ENCODE results near the gene RPAP3.
A peak's percentile ranks its signal among the peaks of the same experiment; 100 is the strongest.

Gene RPAP3

DNA sequence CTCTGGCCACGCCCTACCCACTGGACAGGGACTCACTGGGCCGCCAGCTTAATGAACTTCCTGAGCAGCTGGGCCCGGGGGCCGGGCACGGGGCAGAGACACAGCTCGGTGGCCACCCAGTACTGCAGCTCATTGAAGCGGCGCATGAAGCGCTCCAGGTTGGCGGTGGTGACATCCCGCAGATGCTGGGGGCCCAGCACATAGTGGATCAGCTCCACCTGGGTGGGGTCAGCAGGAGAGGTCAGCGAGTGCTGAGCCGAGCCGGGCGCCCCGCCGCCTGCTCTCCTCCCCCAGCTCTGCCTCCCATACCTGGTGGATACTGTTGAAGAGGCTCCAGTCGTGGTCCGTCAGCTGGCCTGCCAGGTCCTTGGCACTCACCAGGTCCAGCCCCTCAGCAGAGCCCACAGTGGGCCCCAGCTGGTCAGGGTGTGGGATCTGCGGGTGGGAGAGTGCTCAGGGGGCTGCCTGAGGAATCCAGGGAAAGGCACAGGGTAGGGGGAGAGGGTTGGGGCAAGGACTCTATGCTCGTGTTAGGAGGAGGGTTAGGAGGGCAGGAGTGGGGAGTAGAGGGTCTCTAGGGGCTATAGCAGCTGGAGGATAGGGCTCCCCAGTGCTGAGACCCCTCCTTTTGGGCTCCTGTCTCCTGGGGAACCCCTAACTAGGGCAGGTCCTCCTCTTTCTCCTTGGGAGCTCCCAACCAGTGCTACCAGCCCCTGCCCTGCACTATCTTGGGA lies 34.9 kb upstream of the RPAP3 start:
- Mint-ChIP-seq H3K4me1 (peaks cover 50% of the 10 kb centered on the region), H3K27me3 (ENCODE audit: low read depth) (peaks cover 12% of the 10 kb centered on the region), H3K36me3 (ENCODE audit: low read depth) (no peaks in the 10 kb centered on the region), H3K4me3 (no peak overlapping the region), H3K27ac (peak overlapping the region; percentile 46 to 78 (median 57)), H3K9me3 (no peaks in the 10 kb centered on the region)
- TF ChIP-seq, protein P1, sequence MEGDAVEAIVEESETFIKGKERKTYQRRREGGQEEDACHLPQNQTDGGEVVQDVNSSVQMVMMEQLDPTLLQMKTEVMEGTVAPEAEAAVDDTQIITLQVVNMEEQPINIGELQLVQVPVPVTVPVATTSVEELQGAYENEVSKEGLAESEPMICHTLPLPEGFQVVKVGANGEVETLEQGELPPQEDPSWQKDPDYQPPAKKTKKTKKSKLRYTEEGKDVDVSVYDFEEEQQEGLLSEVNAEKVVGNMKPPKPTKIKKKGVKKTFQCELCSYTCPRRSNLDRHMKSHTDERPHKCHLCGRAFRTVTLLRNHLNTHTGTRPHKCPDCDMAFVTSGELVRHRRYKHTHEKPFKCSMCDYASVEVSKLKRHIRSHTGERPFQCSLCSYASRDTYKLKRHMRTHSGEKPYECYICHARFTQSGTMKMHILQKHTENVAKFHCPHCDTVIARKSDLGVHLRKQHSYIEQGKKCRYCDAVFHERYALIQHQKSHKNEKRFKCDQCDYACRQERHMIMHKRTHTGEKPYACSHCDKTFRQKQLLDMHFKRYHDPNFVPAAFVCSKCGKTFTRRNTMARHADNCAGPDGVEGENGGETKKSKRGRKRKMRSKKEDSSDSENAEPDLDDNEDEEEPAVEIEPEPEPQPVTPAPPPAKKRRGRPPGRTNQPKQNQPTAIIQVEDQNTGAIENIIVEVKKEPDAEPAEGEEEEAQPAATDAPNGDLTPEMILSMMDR (IDR thresholded peaks at IDR 0.05; ENCODE audit: unreplicated experiment in 3 of 3): no peak

DNA sequence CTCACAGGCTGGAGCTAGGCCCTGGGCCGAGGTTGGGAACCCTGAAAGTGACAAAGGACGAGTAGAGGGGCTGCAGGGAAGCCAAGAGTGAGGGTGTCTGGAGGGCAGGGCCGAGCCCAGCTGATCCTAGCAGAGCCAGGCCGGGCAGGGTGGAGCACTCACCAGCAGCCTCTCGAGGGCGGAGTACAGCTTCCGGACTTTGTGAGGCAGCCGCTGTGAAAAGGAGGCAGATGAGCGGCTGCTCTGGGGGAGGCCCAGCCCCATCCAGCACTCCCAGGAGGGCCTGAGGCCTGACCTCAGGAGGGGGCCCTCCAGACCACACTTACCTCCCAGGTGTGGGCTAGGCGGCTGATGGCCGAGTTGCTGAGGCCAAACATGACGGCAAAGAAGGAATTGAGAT lies 34.1 kb upstream of the RPAP3 start:
- Mint-ChIP-seq H3K27me3 (ENCODE audit: low read depth) (peaks cover 9% of the 10 kb centered on the region), H3K27ac (no peak overlapping the region), H3K9me3 (no peaks in the 10 kb centered on the region), H3K36me3 (ENCODE audit: low read depth) (no peaks in the 10 kb centered on the region), H3K4me3 (no peak overlapping the region), H3K4me1 (peaks cover 47% of the 10 kb centered on the region)
- TF ChIP-seq, protein P1 (IDR thresholded peaks at IDR 0.05; ENCODE audit: unreplicated experiment in 3 of 3): no peak

DNA sequence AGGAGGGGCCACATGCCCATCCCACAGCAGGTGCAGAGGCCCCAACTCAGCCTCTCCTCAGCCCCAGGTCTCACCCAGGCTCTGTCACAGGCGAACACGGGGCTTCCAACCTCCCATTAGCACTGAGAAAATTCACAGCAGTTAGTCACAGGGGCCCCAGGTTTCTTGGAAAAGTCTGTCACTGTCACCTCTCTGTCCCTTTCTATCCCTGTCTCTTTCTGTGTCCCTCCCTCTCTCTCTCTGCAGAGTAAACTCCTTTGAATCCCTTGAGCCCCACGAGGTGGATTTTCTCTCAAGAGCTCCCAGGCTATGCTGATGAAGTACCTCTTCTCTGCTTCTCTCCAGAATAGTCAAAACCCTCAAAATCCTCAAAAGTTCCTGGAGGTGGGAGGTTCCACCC lies 33.5 kb upstream of the RPAP3 start:
- Mint-ChIP-seq H3K4me1 (peaks cover 50% of the 10 kb centered on the region), H3K4me3 (no peak overlapping the region), H3K9me3 (no peaks in the 10 kb centered on the region), H3K27ac (peak overlapping the region in 2 of 3 experiments; percentile 34 to 61), H3K27me3 (ENCODE audit: low read depth) (peaks cover 9% of the 10 kb centered on the region), H3K36me3 (ENCODE audit: low read depth) (no peaks in the 10 kb centered on the region)
- TF ChIP-seq, protein P1 (IDR thresholded peaks at IDR 0.05; ENCODE audit: unreplicated experiment in 3 of 3): no peak

- Mint-ChIP-seq H3K9me3 (no peaks in the 10 kb centered on the region), H3K36me3 (ENCODE audit: low read depth) (no peaks in the 10 kb centered on the region), H3K27ac (peak overlapping the region in 2 of 3 experiments; percentile 84 to 97), H3K4me1 (peaks cover 55% of the 10 kb centered on the region), H3K27me3 (ENCODE audit: low read depth) (peaks cover under 1% of the 10 kb centered on the region), H3K4me3 (no peak overlapping the region)
- TF ChIP-seq, protein P1 (IDR thresholded peaks at IDR 0.05; ENCODE audit: unreplicated experiment in 3 of 3): no peak
Observed at GRCh38 chr12:47737936-47738594, 32.2 kb upstream of the RPAP3 start.

- Mint-ChIP-seq H3K4me3 (peak overlapping the region; percentile 14 to 57 (median 40)), H3K27me3 (ENCODE audit: low read depth) (no peaks in the 10 kb centered on the region), H3K9me3 (no peaks in the 10 kb centered on the region), H3K36me3 (ENCODE audit: low read depth) (no peaks in the 10 kb centered on the region), H3K4me1 (peaks cover 55% of the 10 kb centered on the region), H3K27ac (peak overlapping the region; percentile 96 to 97 (median 96))
- TF ChIP-seq, protein P1 (IDR thresholded peaks at IDR 0.05; ENCODE audit: unreplicated experiment in 3 of 3): no peak
Observed at GRCh38 chr12:47736877-47737676, 31.2 kb upstream of the RPAP3 start.

All from nephron (organoid).